Activated CD8-positive, alpha-beta memory T cell treated with anti-CD3 and anti-CD28 coated beads, Interleukin-2, amount 50 U/mL, for 1 hour (primary cell): ENCODE results near the gene UGP2.

Source experiments
- DNase-seq: peaks from one replicate; pipeline ENCODE4 v3.0.0-alpha.2; 2020; ENCODE audit errors: extremely low read depth

UGP2 gene

GRCh38 chr2:63865159-63865799 is 23.6 kb downstream of the UGP2 start:
- no peak for DNase-seq

- no peak for DNase-seq
Observed at GRCh38 chr2:63866009-63866709, 24.5 kb downstream of the UGP2 start.

- DNase-seq, result no peak
Observed at GRCh38 chr2:63870679-63871078, 29.0 kb downstream of the UGP2 start.

GRCh38 chr2:63871864-63872263 is 30.2 kb downstream of the UGP2 start:
- no peak for DNase-seq

- no peak for DNase-seq
Observed at GRCh38 chr2:63872571-63873328, 31.1 kb downstream of the UGP2 start.

GRCh38 chr2:63874204-63875130 is 32.8 kb downstream of the UGP2 start:
- no peak for DNase-seq

- no peak for DNase-seq
Observed at GRCh38 chr2:63875131-63875527, 33.4 kb downstream of the UGP2 start.

- DNase-seq, result no peak
Observed at GRCh38 chr2:63875559-63876245, 34.0 kb downstream of the UGP2 start.

GRCh38 chr2:63876311-63876710 is 34.6 kb downstream of the UGP2 start:
- no peak for DNase-seq

- DNase-seq, result no peak
Observed at GRCh38 chr2:63878486-63878885, 36.8 kb downstream of the UGP2 start.

- DNase-seq, result no peak
Observed at GRCh38 chr2:63879876-63880433, 38.3 kb downstream of the UGP2 start.

GRCh38 chr2:63880625-63881024 is 38.9 kb downstream of the UGP2 start:
- no peak for DNase-seq

GRCh38 chr2:63881205-63881604 is 39.5 kb downstream of the UGP2 start:
- DNase-seq, result no peak

- DNase-seq, result no peak
Observed at GRCh38 chr2:63882395-63883105, 40.9 kb downstream of the UGP2 start.

- no peak for DNase-seq
Observed at GRCh38 chr2:63886445-63886844, 44.7 kb downstream of the UGP2 start.

GRCh38 chr2:63888053-63888452 is 46.4 kb downstream of the UGP2 start:
- DNase-seq, result no peak

- no peak for DNase-seq
Observed at GRCh38 chr2:63888490-63889402, 47.0 kb downstream of the UGP2 start.

GRCh38 chr2:63890678-63891077 is 49.0 kb downstream of the UGP2 start:
- no peak for DNase-seq

- DNase-seq, result no peak
Observed at GRCh38 chr2:63891488-63892030, 49.9 kb downstream of the UGP2 start.
